NCI-H2081 (cell line): ENCODE measurements around the gene SLAMF9.

ENCODE experiments used
- DNase-seq, 2 experiments: peaks; one replicate each; lab custom pipeline; 2025; lab: John Stamatoyannopoulos, UW

Gene SLAMF9

GRCh38 chr1:159953536-159954515 lies at the start of gene SLAMF9:
Gene SLAMF9, minus strand, starts transcription at chr1:159954237. Its CDS starts 100 bp downstream, at chr1:159954137.
- DNase-seq, result no peak

GRCh38 chr1:160001440-160001839 lies 47.4 kb upstream of the SLAMF9 start:
- DNase-seq, result no peak

GRCh38 chr1:159999204-159999603 lies 45.2 kb upstream of the SLAMF9 start:
- DNase-seq, result no peak

GRCh38 chr1:159996653-159997052 lies 42.6 kb upstream of the SLAMF9 start:
- no peak for DNase-seq

GRCh38 chr1:159994896-159995295 lies 40.9 kb upstream of the SLAMF9 start:
- DNase-seq, result no peak

- DNase-seq, result no peak
Measured at GRCh38 chr1:159993911-159994310, 39.9 kb upstream of the SLAMF9 start.

- DNase-seq, result no peak
Measured at GRCh38 chr1:159992161-159992560, 38.1 kb upstream of the SLAMF9 start.

- DNase-seq, result no peak
Measured at GRCh38 chr1:159991513-159991912, 37.5 kb upstream of the SLAMF9 start.

- DNase-seq, result no peak
Measured at GRCh38 chr1:159990005-159990404, 36.0 kb upstream of the SLAMF9 start.

- no peak for DNase-seq
Measured at GRCh38 chr1:159989581-159989980, 35.5 kb upstream of the SLAMF9 start.

GRCh38 chr1:159988006-159988405 lies 34.0 kb upstream of the SLAMF9 start:
- no peak for DNase-seq

- no peak for DNase-seq
Measured at GRCh38 chr1:159987186-159987585, 33.1 kb upstream of the SLAMF9 start.

- no peak for DNase-seq
Measured at GRCh38 chr1:159986531-159986930, 32.5 kb upstream of the SLAMF9 start.

GRCh38 chr1:159986093-159986492 lies 32.1 kb upstream of the SLAMF9 start:
- no peak for DNase-seq

- DNase-seq, result no peak
Measured at GRCh38 chr1:159985473-159985872, 31.4 kb upstream of the SLAMF9 start.

- no peak for DNase-seq
Measured at GRCh38 chr1:159983681-159984080, 29.6 kb upstream of the SLAMF9 start.

- DNase-seq, result no peak
Measured at GRCh38 chr1:159982280-159982679, 28.2 kb upstream of the SLAMF9 start.

- DNase-seq, result no peak
Measured at GRCh38 chr1:159981351-159982055, 27.5 kb upstream of the SLAMF9 start.

- DNase-seq, result no peak
Measured at GRCh38 chr1:159980786-159981185, 26.7 kb upstream of the SLAMF9 start.

- DNase-seq, result no peak
Measured at GRCh38 chr1:159980076-159980475, 26.0 kb upstream of the SLAMF9 start.

GRCh38 chr1:159979257-159979656 lies 25.2 kb upstream of the SLAMF9 start:
- no peak for DNase-seq

- DNase-seq, result no peak
Measured at GRCh38 chr1:159978107-159978398, 24.0 kb upstream of the SLAMF9 start.

- DNase-seq, result no peak
Measured at GRCh38 chr1:159977364-159978106, 23.5 kb upstream of the SLAMF9 start.
